HT-29 (cell line): ENCODE results near the gene SPINT3. TPM values are rescaled to one million over a fixed set of nuclear protein-coding genes. Genes with fewer than 3 reads are reported as not detected.
"Not testable (repeated sequence)": the region's sequence is repeated elsewhere in the genome, so short reads cannot be mapped to it uniquely, and the experiment has no call there.

Experiments
- DNase-seq: peaks from one replicate; pipeline ENCODE4 v3.0.0-alpha.2; 2015; ENCODE audit warnings: low spot score
- total RNA-seq: library from RNA; depleted of rRNA; stranded (reverse); fragments of >200 nt; shearing (Covaris generic); gene quantifications from 2 replicates; pipeline ENCODE4 v1.2.3, GENCODE V29; 2014

The SPINT3 gene
- total RNA-seq, 1 experiment from 2014 or later, result not detected

- DNase-seq, result no peak
These were observed 12.0 kb downstream of the SPINT3 start for GRCh38 chr20:45503403-45503802.

DNA sequence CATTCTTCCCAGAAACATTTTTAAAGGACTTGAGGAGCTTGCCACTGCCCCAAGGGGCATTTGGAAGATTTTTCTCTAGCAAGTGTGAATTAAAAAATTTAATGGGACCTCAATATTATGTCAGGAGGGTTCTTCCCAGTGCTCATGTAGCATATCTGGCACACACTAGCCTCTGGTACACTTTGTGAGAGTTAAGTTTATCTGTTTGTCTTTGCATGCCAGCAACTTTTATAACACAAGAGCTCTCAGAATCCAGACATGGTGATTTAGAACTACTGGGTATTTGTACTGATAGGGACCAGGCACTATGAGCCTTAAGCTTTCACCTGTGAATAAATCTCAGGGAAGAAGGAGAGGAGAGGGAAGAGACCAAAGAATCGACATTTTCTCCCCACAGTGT is 12.9 kb downstream of the SPINT3 start:
- no peak for DNase-seq

DNA sequence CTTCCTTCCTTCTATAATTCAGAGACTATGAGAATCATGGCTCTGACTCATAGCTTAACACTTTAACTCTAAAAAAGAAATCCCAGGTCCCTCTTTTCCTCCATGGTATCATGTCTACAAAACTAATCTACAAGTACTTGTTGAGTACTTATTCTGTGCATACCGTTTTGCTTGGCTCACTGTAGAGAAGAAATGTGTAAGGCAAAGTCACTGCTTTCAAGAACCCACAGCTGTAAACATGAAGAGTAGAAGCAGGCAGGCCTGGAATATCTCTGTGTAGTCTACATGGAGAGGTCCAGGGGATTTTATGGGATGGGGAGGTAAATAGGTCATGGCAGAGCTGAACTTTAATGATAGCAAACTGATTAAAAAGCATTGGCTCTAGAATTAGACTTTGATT is 13.8 kb downstream of the SPINT3 start:
- DNase-seq, result no peak

DNA sequence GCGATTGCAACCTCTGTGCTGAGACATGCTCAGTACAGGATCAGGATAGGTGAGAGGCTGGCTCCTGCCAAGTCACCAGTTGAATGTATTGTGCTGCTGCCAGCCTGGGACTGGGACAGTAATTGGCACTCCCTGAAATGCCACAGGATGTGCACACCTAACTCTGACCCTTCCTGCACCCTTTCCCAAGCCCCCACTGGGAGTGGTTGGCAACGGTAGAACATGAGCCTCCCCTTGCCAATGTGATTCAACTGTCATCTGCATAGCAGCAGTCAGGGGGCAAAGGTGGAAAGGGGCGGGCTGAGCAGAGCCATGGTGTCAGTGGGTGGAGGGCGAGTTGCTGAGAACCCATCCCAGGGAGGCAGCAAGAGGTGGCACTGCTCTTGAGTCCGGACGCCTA is 15.4 kb downstream of the SPINT3 start:
- DNase-seq, result peak; percentile 38

- no peak for DNase-seq
These were observed 17.4 kb downstream of the SPINT3 start for GRCh38 chr20:45497971-45498494.

DNA sequence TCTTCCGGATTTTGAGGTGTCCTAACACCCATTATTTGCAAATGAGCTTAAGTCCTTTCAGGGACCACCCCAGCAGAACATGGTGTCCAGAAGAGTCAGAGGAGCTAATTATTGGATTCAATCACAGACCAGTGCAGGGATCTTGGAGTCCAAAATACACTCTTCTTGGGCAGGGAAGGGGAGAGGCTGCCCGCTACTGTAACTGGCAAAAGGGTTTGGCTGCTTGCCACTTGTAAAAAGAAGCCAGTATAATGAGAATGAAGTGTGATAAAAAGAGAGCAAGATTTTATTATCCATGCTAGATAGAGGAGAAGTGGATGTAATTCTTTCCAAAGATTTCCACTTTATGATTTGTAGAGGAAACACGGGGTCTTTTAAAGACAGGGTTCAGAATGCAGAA is 19.3 kb downstream of the SPINT3 start:
- DNase-seq, result no peak

DNA sequence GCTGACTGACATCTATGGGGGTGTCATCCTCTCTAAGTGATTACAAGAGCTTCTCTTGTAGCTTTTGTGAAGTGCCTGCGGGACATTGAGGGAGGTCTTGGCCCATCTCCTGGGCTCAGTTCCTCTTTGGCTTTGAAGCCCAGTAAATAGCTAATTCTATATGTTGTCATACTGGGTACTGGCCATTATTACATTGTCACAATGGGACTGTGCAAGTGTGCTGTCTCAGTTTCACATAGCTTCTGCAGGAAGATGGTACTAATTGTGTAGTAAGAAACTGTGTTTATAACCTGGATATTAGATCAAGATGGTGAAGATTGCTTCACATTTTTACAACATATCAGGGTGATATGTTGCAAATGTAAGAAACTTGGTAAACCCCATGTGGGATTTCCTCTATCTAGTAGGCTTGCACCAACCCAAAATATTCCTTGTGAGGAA is 19.9 kb downstream of the SPINT3 start:
- no peak for DNase-seq

- DNase-seq, result peak; percentile 55
These were observed 26.3 kb downstream of the SPINT3 start for GRCh38 chr20:45489083-45489531.

DNA sequence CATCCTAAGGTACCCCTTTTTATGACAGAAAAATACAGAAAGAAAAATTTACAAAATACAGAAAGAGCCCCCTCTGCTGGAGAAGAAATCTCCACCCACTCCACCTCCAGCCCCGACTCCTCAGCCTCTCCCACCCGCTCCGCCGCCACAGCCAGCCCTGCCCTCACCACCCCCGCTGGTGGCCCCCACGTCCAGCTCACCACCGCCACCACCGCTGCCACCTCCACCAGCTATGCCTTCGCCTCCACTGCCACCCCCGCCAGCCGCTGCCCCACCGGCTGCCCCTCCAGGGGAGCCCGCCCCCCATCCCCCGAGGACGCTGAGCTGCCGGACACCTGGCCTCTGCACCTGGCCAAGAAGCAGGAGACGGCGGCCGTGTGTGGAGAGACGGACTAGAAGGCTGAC is 28.2 kb downstream of the SPINT3 start:
- DNase-seq, result no peak

DNA sequence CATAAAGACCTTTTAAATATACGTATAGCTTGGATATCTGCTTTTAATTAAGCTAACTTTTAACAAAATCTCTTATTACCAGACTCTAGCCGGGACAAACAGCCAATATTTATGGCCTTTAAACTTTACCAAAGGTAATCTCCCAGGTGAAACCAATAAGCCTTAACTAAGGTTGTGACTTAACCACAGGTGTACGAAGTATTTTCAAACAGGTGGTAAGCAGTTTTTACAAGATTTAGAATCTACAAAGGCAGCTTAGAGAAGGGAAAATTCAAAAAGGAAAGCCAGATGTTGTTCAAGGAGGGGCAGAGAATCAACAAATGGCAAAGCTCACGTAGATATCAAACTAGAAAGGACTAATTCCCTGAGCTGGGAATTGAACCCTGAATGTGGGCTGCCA is 30.0 kb downstream of the SPINT3 start:
- no peak for DNase-seq

GRCh38 chr20:45484676-45485075 is 30.7 kb downstream of the SPINT3 start:
- DNase-seq, result no peak

GRCh38 chr20:45479822-45480221 is 35.6 kb downstream of the SPINT3 start:
- DNase-seq, result no peak

DNA sequence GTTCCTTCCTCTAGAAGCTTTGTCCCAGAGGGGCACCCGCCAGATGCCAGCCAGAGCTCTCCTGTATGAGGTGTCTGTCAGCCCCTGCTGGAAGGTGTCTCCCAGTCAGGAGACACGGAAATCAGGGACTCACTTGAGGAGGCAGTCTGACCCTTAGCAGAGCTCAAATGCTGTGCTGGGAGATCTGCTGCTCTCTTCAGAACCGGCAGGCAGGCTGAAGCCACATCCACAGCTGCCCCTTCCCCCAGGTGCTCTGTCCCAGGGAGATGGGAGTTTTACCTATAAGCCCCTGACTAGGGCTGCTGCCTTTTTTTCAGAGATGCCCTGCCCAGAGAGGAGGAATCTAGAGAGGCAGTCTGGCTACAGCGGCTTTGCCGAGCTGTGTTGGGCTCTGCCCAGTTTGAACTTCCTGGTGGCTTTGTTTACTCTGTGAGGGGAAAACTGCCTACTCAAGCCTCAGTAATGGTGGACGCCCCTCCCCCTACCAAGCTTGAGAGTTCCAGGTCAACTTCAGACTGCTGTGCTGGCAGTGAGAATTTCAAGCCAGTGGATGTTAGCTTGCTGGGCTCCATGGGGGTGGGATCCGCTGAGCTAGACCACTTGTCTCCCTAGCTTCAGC is 37.8 kb downstream of the SPINT3 start:
- peak; percentile 55 for DNase-seq

DNA sequence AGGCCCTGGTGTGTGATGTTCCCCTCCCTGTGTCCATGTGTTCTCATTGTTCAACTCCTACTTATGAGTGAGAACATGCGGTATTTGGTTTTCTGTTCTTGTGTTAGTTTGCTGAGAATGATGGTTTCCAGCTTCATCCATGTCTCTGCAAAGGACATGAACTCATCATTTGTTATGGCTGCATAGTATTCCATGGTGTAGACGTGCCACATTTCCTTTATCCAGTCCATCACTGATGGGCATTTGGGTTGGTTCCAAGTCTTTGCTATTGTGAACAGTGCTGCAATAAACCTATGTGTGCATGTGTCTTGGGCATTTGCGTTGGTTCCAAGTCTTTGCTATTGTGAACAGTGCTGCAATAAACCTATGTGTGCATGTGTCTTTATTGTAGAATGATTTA is 43.1 kb downstream of the SPINT3 start:
- not testable (repeated sequence) for DNase-seq

DNA sequence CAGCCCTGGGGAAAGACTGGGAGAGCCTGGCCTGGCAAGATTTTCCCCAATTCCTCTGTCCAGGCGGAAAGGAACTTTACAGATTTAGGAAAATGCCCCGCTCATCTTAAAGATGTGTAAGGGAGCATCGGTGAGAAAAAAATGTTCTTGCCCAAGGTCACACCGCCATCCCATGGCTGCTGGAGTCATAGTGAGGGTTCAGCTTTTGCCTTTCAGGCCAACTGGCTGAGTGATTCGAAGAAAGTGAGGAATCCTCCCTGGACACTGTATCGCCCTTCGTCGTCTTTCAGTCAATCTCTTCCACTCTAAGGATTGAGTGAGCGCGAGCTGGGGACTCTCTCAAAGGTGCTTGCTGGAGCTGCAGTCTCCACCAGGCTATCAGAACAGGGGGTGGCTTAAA is 44.5 kb downstream of the SPINT3 start:
- no peak for DNase-seq

- peak; percentile 81 for DNase-seq
These were observed 45.0 kb downstream of the SPINT3 start for GRCh38 chr20:45470262-45470931.

GRCh38 chr20:45469336-45470261 is 45.8 kb downstream of the SPINT3 start, which contains the start of gene WFDC2:
WFDC2 (plus strand) TSS chr20:45469753; CDS start chr20:45469782, 29 bp downstream.
- DNase-seq, result peak; percentile 71

DNA sequence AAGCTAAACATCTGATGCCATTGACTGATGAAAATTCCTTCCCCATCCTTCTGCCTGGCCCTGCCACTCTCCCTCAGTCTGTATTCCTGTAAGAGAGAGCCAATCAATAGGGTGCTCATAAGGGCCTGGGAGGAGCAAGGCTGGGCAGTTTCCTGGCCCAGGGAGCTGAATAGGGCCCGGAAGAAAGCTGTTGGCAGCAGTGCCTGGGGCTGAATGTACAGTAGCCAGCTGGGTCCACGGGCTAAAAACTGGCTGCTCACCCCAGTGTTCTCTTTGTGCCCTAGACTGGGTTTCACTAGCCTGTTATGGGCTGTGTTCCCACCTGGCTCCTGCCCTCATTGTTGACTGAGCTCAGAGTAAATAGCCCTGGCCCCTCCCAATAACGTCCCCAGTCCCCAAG is 47.6 kb downstream of the SPINT3 start:
- DNase-seq, result peak; percentile 25

DNA sequence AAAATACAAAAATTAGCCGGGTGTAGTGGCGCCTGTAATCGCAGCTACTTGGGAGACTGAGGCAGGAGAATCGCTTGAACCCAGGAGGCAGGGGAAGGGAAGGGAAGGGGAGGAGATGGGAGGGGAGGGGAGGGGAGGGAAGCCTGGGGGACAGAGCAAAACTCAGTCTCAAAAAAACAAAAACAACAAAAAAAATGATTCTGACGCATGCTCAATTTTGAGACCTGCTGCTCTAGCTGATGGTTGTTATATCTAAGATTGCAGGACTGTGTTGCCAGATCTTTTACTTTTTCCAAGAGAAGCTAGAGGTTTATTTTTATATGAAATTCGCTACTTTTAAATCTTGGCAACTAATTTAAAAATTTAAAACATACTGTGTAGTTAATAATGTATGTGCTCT is 48.2 kb downstream of the SPINT3 start:
- no peak for DNase-seq

GRCh38 chr20:45465491-45466266 is 49.7 kb downstream of the SPINT3 start:
- DNase-seq, result peak; percentile 28

- DNase-seq, result no peak
These were observed 51.7 kb downstream of the SPINT3 start for GRCh38 chr20:45463709-45464108.
